Measurements from ENCODE around the gene RMC1.

GRCh38 chr18:23545247-23545789, 42.0 kb downstream of the RMC1 start:
- TF ChIP-seq POLR2AphosphoS5 (IDR thresholded peaks at IDR 0.05; ENCODE audit: low read depth, low read length) (no peak), POLR2A (IDR thresholded peaks at IDR 0.05; ENCODE audit: low read depth, low read length) (no peak), TAF1 (IDR thresholded peaks at IDR 0.05; ENCODE audit: borderline replicate concordance, low read depth, low read length) (no peak)

Measured in GM12892 (cell line).